WTC11 (cell line): ENCODE measurements around the gene RAD18. TPM values are rescaled to one million over a fixed set of nuclear protein-coding genes. Genes with fewer than 3 reads are reported as not detected.

Experiments used
- ATAC-seq: fragments of 200-7000 bp; cut with Tn5 transposase; 2 replicates; pipeline ENCODE4 v1.10.0; 2021; ENCODE audit warnings: mild to moderate bottlenecking, moderate library complexity
- CTCF ChIA-PET: fragments of 300-600 bp; sonication (Branson Sonifier 250); formaldehyde crosslinking; loops from one replicate; lab custom pipeline; 2021; ENCODE audit warnings: antibody characterized with exemption; lab: Charles Lee
- POLR2A ChIA-PET: fragments of 350-600 bp; sonication (Branson Sonifier 250); formaldehyde crosslinking; loops from one replicate; lab custom pipeline; 2021; ENCODE audit warnings: antibody characterized with exemption; lab: Charles Lee
- DNase-seq: peaks from one replicate; pipeline ENCODE4 v3.0.0; 2021; ENCODE audit warnings: low spot score
- H3K27ac Mint-ChIP-seq: 2 replicates; pipeline ENCODE4 v1.8.0; 2021; ENCODE audit warnings: mixed read lengths
- H3K27me3 Mint-ChIP-seq: 2 replicates; pipeline ENCODE4 v1.8.0; 2021; ENCODE audit warnings: low read depth, mild to moderate bottlenecking, moderate library complexity, mixed read lengths
- H3K36me3 Mint-ChIP-seq: 2 replicates; pipeline ENCODE4 v1.8.0; 2021; ENCODE audit warnings: mixed read lengths
- H3K4me1 Mint-ChIP-seq: 2 replicates; pipeline ENCODE4 v1.8.0; 2022; ENCODE audit warnings: mixed read lengths
- H3K4me3 Mint-ChIP-seq: 2 replicates; pipeline ENCODE4 v1.8.0; 2021; ENCODE audit warnings: mild to moderate bottlenecking, moderate library complexity, mixed read lengths
- H3K9me3 Mint-ChIP-seq: 2 replicates; pipeline ENCODE4 v1.8.0; 2021; ENCODE audit warnings: mixed read lengths
- ATF2 ChIP-seq: sonication (generic); formaldehyde crosslinking; IDR thresholded peaks from 2 replicates; pipeline ENCODE4 v1.8.1; 2022; ENCODE audit warnings: low read depth, missing genetic modification reagents, borderline replicate concordance
- CREB1 ChIP-seq: sonication (generic); formaldehyde crosslinking; IDR thresholded peaks from 2 replicates; pipeline ENCODE4 v1.8.0; 2023; ENCODE audit warnings: mild to moderate bottlenecking, missing genetic modification reagents
- CREM ChIP-seq: sonication (generic); formaldehyde crosslinking; IDR thresholded peaks from 2 replicates; pipeline ENCODE4 v1.8.1; 2022; ENCODE audit warnings: mild to moderate bottlenecking, missing genetic modification reagents, moderate library complexity
- CTCF ChIP-seq: fragments of 200-600 bp; IDR thresholded peaks from 2 replicates; pipeline ENCODE4 v1.8.0; 2022; ENCODE audit warnings: antibody characterized with exemption
- E2F1 ChIP-seq: sonication (generic); formaldehyde crosslinking; IDR thresholded peaks from 2 replicates; pipeline ENCODE4 v1.8.0; 2022; ENCODE audit warnings: mild to moderate bottlenecking, missing genetic modification reagents
- E2F4 ChIP-seq: sonication (generic); formaldehyde crosslinking; IDR thresholded peaks from 2 replicates; pipeline ENCODE4 v1.8.1; 2022; ENCODE audit warnings: low read depth, mild to moderate bottlenecking, moderate library complexity, missing genetic modification reagents, borderline replicate concordance
- EMX1 ChIP-seq: fragments of 250-450 bp; sonication (Bioruptor Pico); IDR thresholded peaks from 2 replicates; pipeline ENCODE4 v1.8.0; 2021; ENCODE audit warnings: mild to moderate bottlenecking
- FOXK1 ChIP-seq: sonication (generic); formaldehyde crosslinking; IDR thresholded peaks from 2 replicates; pipeline ENCODE4 v1.8.0; 2022; ENCODE audit warnings: mild to moderate bottlenecking, moderate library complexity, missing genetic modification reagents
- GRHL2 ChIP-seq: fragments of 250-450 bp; sonication (Bioruptor Pico); IDR thresholded peaks from 2 replicates; pipeline ENCODE4 v1.8.0; 2022; ENCODE audit warnings: mild to moderate bottlenecking, moderate library complexity; ENCODE audit not compliant: insufficient replicate concordance, severe bottlenecking
- NR2C2 ChIP-seq: sonication (generic); formaldehyde crosslinking; IDR thresholded peaks from 2 replicates; pipeline ENCODE4 v1.8.0; 2022; ENCODE audit warnings: mild to moderate bottlenecking, missing genetic modification reagents
- STAT6 ChIP-seq: sonication (generic); formaldehyde crosslinking; conservative IDR thresholded peaks from 2 replicates; pipeline ENCODE4 v1.8.1; 2023; ENCODE audit warnings: mild to moderate bottlenecking, low read depth, missing genetic modification reagents, moderate library complexity
- TEAD1 ChIP-seq: sonication (generic); formaldehyde crosslinking; IDR thresholded peaks from 2 replicates; pipeline ENCODE4 v1.8.0; 2022; ENCODE audit warnings: mild to moderate bottlenecking, missing genetic modification reagents
- TEAD4 ChIP-seq: sonication (generic); formaldehyde crosslinking; IDR thresholded peaks from 2 replicates; pipeline ENCODE4 v1.8.0; 2022; ENCODE audit warnings: mild to moderate bottlenecking, missing genetic modification reagents
- TP53 ChIP-seq: sonication (generic); formaldehyde crosslinking; IDR thresholded peaks from 2 replicates; pipeline ENCODE4 v1.8.1; 2023; ENCODE audit warnings: mild to moderate bottlenecking, missing genetic modification reagents
- USF1 ChIP-seq: sonication (generic); formaldehyde crosslinking; IDR thresholded peaks from 2 replicates; pipeline ENCODE4 v1.8.0; 2022; ENCODE audit warnings: mild to moderate bottlenecking, missing genetic modification reagents
- USF2 ChIP-seq: sonication (generic); formaldehyde crosslinking; IDR thresholded peaks from 2 replicates; pipeline ENCODE4 v1.8.1; 2023; ENCODE audit warnings: mild to moderate bottlenecking, missing genetic modification reagents, moderate library complexity
- ZNF512 ChIP-seq: sonication (generic); formaldehyde crosslinking; IDR thresholded peaks from 2 replicates; pipeline ENCODE4 v1.8.1; 2022; ENCODE audit warnings: missing genetic modification reagents, borderline replicate concordance
- ZNF671 ChIP-seq: fragments of 250-450 bp; sonication (Bioruptor Pico); IDR thresholded peaks from 2 replicates; pipeline ENCODE4 v1.8.0; 2021; ENCODE audit warnings: mild to moderate bottlenecking
- ZSCAN18 ChIP-seq: fragments of 250-450 bp; sonication (Bioruptor Pico); IDR thresholded peaks from 2 replicates; pipeline ENCODE4 v2.1.2; 2022; ENCODE audit warnings: mild to moderate bottlenecking, moderate library complexity
- total RNA-seq: library from RNA; stranded (reverse); gene quantifications from 3 replicates; pipeline ENCODE4 v1.2.3, GENCODE V29; 2021

Gene RAD18
- total RNA-seq, 1 experiment from 2014 or later, result 24.4 TPM

- TF ChIP-seq ZNF512 (CRISPR knock-in tag), result no peak
Observed at GRCh38 chr3:8856071-8856470, 107.2 kb downstream of the RAD18 start (continued).

- no peaks in the 10 kb centered on the region for H3K36me3 Mint-ChIP-seq
- CTCF ChIA-PET, result interaction anchor here (1.2 kb wide), 1 partner anchor 85 kb away, joined by 3 read pairs; the partner anchor contains the start of gene OXTR
- POLR2A ChIA-PET, result no interaction called here
- H3K9me3 Mint-ChIP-seq, result no peaks in the 10 kb centered on the region
- no peaks in the 10 kb centered on the region for H3K4me1 Mint-ChIP-seq
- no peak for DNase-seq
- no peaks in the 10 kb centered on the region for H3K27me3 Mint-ChIP-seq
- ATAC-seq, result no peak
- no peak overlapping the region for H3K27ac Mint-ChIP-seq
- no peak overlapping the region for H3K4me3 Mint-ChIP-seq
- TF ChIP-seq ZNF671 (CRISPR knock-in tag) (no peak), STAT6 (CRISPR knock-in tag) (no peak), GRHL2 (CRISPR knock-in tag) (no peak), TP53 (CRISPR knock-in tag) (no peak), NR2C2 (no peak), E2F1 (CRISPR knock-in tag) (no peak), CREM (no peak), CTCF (no peak), CREB1 (CRISPR knock-in tag) (no peak), TEAD4 (CRISPR knock-in tag) (no peak), ZSCAN18 (CRISPR knock-in tag) (no peak), TEAD1 (CRISPR knock-in tag) (no peak), USF2 (CRISPR knock-in tag) (no peak), E2F4 (CRISPR knock-in tag) (no peak), USF1 (no peak), EMX1 (no peak), FOXK1 (no peak), ATF2 (CRISPR knock-in tag) (no peak)
Observed at GRCh38 chr3:8854656-8855055, 108.6 kb downstream of the RAD18 start.
